HG03432 (cell line): Measurements from ENCODE around the gene DUSP22.
A peak's percentile ranks its signal among the peaks of the same experiment; 100 is the strongest.

Experiments used
- ATAC-seq: cut with Tn5 transposase; IDR thresholded peaks from one replicate; pipeline ENCODE4 v1.9.1; 2021; ENCODE audit warnings: mild to moderate bottlenecking, moderate library complexity; ENCODE audit not compliant: unreplicated experiment

Gene DUSP22

GRCh38 chr6:308307-308706 is 16.0 kb downstream of the DUSP22 start:
- ATAC-seq = no peak

GRCh38 chr6:308768-309167 is 16.5 kb downstream of the DUSP22 start:
- ATAC-seq = no peak

- ATAC-seq = no peak
Measured at GRCh38 chr6:309947-310346, 17.7 kb downstream of the DUSP22 start.

GRCh38 chr6:310671-311070 is 18.4 kb downstream of the DUSP22 start:
- ATAC-seq = no peak

- no peak for ATAC-seq
Measured at GRCh38 chr6:311679-312220, 19.5 kb downstream of the DUSP22 start.

GRCh38 chr6:313087-313486 is 20.8 kb downstream of the DUSP22 start:
- ATAC-seq = no peak

GRCh38 chr6:313917-314316 is 21.6 kb downstream of the DUSP22 start:
- ATAC-seq = no peak

GRCh38 chr6:314377-314776 is 22.1 kb downstream of the DUSP22 start:
- no peak for ATAC-seq

- no peak for ATAC-seq
Measured at GRCh38 chr6:315226-315625, 22.9 kb downstream of the DUSP22 start.

- peak; percentile 18 for ATAC-seq
Measured at GRCh38 chr6:315921-316752, 23.9 kb downstream of the DUSP22 start.

GRCh38 chr6:316753-317038 is 24.4 kb downstream of the DUSP22 start:
- no peak for ATAC-seq

GRCh38 chr6:317060-317447 is 24.8 kb downstream of the DUSP22 start:
- ATAC-seq = no peak

GRCh38 chr6:317448-318144 is 25.3 kb downstream of the DUSP22 start:
- ATAC-seq = peak; percentile 40

- no peak for ATAC-seq
Measured at GRCh38 chr6:318243-318890, 26.1 kb downstream of the DUSP22 start.

- ATAC-seq = peak; percentile 47
Measured at GRCh38 chr6:319177-320131, 27.2 kb downstream of the DUSP22 start.

GRCh38 chr6:320351-321157 is 28.3 kb downstream of the DUSP22 start:
- ATAC-seq = no peak

GRCh38 chr6:321158-321438 is 28.8 kb downstream of the DUSP22 start:
- ATAC-seq = no peak

- no peak for ATAC-seq
Measured at GRCh38 chr6:321536-322258, 29.4 kb downstream of the DUSP22 start.

GRCh38 chr6:322259-322930 is 30.1 kb downstream of the DUSP22 start:
- no peak for ATAC-seq
